GM23338 (cell line): Measurements from ENCODE around the gene PARD3. TPM values are rescaled to one million over a fixed set of nuclear protein-coding genes. Genes with fewer than 3 reads are reported as not detected.

Experiments used
- ATAC-seq: fragments of 200-7000 bp; cut with Tn5 transposase; 3 replicates; pipeline ENCODE4 v1.9.1; 2020
- DNase-seq: peaks from one replicate; pipeline ENCODE4 v3.0.0-alpha.2; 2015; ENCODE audit warnings: low spot score
- H2AFZ ChIP-seq: fragments of 200-600 bp; sonication (generic); 2 replicates; pipeline ENCODE4 v1.8.0; 2016; ENCODE audit warnings: antibody characterized with exemption, mild to moderate bottlenecking, moderate library complexity
- H3F3A ChIP-seq: fragments of 200-600 bp; sonication (generic); replicated peaks from 2 replicates; pipeline ENCODE4 v1.8.0; 2017; ENCODE audit warnings: antibody characterized with exemption, mixed run types, low read depth
- H3K27ac ChIP-seq: fragments of 200-600 bp; sonication (generic); 2 replicates; pipeline ENCODE4 v1.6.1; 2016; ENCODE audit warnings: low read depth
- H3K27me3 ChIP-seq: fragments of 200-600 bp; sonication (generic); 2 replicates; pipeline ENCODE4 v1.8.0; 2016; ENCODE audit warnings: mild to moderate bottlenecking, mixed run types, moderate library complexity; ENCODE audit not compliant: insufficient read depth
- H3K36me3 ChIP-seq: fragments of 200-600 bp; sonication (generic); 2 replicates; pipeline ENCODE4 v1.8.0; 2016; ENCODE audit warnings: mild to moderate bottlenecking; ENCODE audit not compliant: insufficient read depth
- H3K4me1 ChIP-seq: fragments of 200-600 bp; sonication (generic); 2 replicates; pipeline ENCODE4 v1.8.0; 2016; ENCODE audit warnings: mild to moderate bottlenecking, moderate library complexity; ENCODE audit not compliant: insufficient read depth
- H3K4me2 ChIP-seq: fragments of 200-600 bp; sonication (generic); 2 replicates; pipeline ENCODE4 v1.7.1; 2017; ENCODE audit warnings: mixed run types
- H3K4me3 ChIP-seq: fragments of 200-600 bp; sonication (generic); 2 replicates; pipeline ENCODE4 v1.6.1; 2016; ENCODE audit warnings: mixed run types
- H3K79me2 ChIP-seq: fragments of 200-600 bp; sonication (generic); replicated peaks from 2 replicates; pipeline ENCODE4 v1.8.0; 2017; ENCODE audit warnings: mild to moderate bottlenecking; ENCODE audit not compliant: insufficient read depth
- H3K9me2 ChIP-seq: fragments of 200-600 bp; sonication (generic); 2 replicates; pipeline ENCODE4 v1.8.0; 2017; ENCODE audit not compliant: insufficient read depth
- H4K20me1 ChIP-seq: fragments of 200-600 bp; sonication (generic); replicated peaks from 2 replicates; pipeline ENCODE4 v1.8.0; 2017; ENCODE audit warnings: mild to moderate bottlenecking; ENCODE audit not compliant: insufficient read depth
- H3K27ac Mint-ChIP-seq: 2 replicates; pipeline ENCODE4 v1.8.0; 2020; ENCODE audit warnings: inconsistent platforms, mild to moderate bottlenecking, moderate library complexity, mixed read lengths
- H3K27me3 Mint-ChIP-seq: 3 replicates; pipeline ENCODE4 v1.8.0; 2022; ENCODE audit warnings: low read depth, mild to moderate bottlenecking, moderate library complexity, mixed read lengths, inconsistent platforms; ENCODE audit not compliant: insufficient read depth, poor library complexity
- H3K36me3 Mint-ChIP-seq: 3 replicates; pipeline ENCODE4 v1.8.0; 2021; ENCODE audit warnings: low read depth, mild to moderate bottlenecking, inconsistent platforms, moderate library complexity, mixed read lengths
- H3K4me1 Mint-ChIP-seq: 3 replicates; pipeline ENCODE4 v1.8.0; 2020; ENCODE audit warnings: mild to moderate bottlenecking, inconsistent platforms, mixed read lengths
- H3K4me3 Mint-ChIP-seq: 3 replicates; pipeline ENCODE4 v1.8.0; 2021; ENCODE audit warnings: moderate library complexity, mild to moderate bottlenecking, inconsistent platforms, mixed read lengths
- H3K9me3 Mint-ChIP-seq: 3 replicates; pipeline ENCODE4 v1.8.0; 2020; ENCODE audit warnings: moderate library complexity, mild to moderate bottlenecking, inconsistent platforms, mixed read lengths
- CREB1 ChIP-seq: fragments of 250-450 bp; sonication (Bioruptor Pico); IDR thresholded peaks from 2 replicates; pipeline ENCODE4 v1.5.0; 2020; ENCODE audit warnings: low read depth, mild to moderate bottlenecking, moderate library complexity
- CTCF ChIP-seq, 2 experiments: fragments of 200-600 bp in 1 of 2; sonication (generic) in 1 of 2; conservative IDR thresholded peaks; 2 replicates each; pipeline versions ENCODE4 v1.5.1 to v1.6.1; 2016 to 2017; ENCODE audit warnings: antibody characterized with exemption in 2 of 2, low read depth in 2 of 2, mild to moderate bottlenecking in 2 of 2, moderate library complexity in 1 of 2
- EZH2 ChIP-seq: fragments of 200-600 bp; sonication (generic); IDR thresholded peaks from one replicate; pipeline ENCODE4 v1.8.0; 2017; ENCODE audit warnings: antibody characterized with exemption, mild to moderate bottlenecking, low read depth; ENCODE audit not compliant: unreplicated experiment
- EZH2phosphoT487 ChIP-seq: fragments of 200-600 bp; sonication (generic); IDR thresholded peaks from one replicate; pipeline ENCODE4 v1.8.1; 2018; ENCODE audit warnings: antibody characterized with exemption; ENCODE audit not compliant: unreplicated experiment
- JUNB ChIP-seq: IDR thresholded peaks from one replicate; pipeline ENCODE4 v1.6.1; 2016; ENCODE audit warnings: antibody characterized with exemption; ENCODE audit not compliant: unreplicated experiment
- NANOG ChIP-seq: IDR thresholded peaks from 2 replicates; pipeline ENCODE4 v1.6.1; 2016; ENCODE audit warnings: antibody characterized with exemption, borderline replicate concordance
- POLR2AphosphoS5 ChIP-seq: IDR thresholded peaks from 2 replicates; pipeline ENCODE4 v1.6.1; 2016; ENCODE audit warnings: antibody characterized with exemption, low read depth
- REST ChIP-seq: IDR thresholded peaks from one replicate; pipeline ENCODE4 v1.6.1; 2018; ENCODE audit warnings: antibody characterized with exemption; ENCODE audit not compliant: unreplicated experiment
- ZNF114 ChIP-seq: fragments of 250-450 bp; sonication (Bioruptor Pico); IDR thresholded peaks from 2 replicates; pipeline ENCODE4 v1.5.0; 2020; ENCODE audit warnings: mild to moderate bottlenecking, moderate library complexity
- ZNF331 ChIP-seq: fragments of 250-450 bp; sonication (Bioruptor Pico); IDR thresholded peaks from 2 replicates; pipeline ENCODE4 v1.5.0; 2020; ENCODE audit warnings: low read depth, mild to moderate bottlenecking, moderate library complexity
- polyA plus RNA-seq: library from polyadenylated mRNA; unstranded; fragments of >200 nt; fragmentation: Nextera tagmentation; extraction: Ambion mirVana; gene quantifications from 2 replicates; pipeline ENCODE4 v1.2.1, GENCODE V29; 2016
- total RNA-seq: library from RNA; depleted of rRNA; stranded (reverse); fragments of >200 nt; shearing (Covaris generic); gene quantifications from 2 replicates; pipeline ENCODE4 v1.2.3, GENCODE V29; 2014
- TF ChIP-seq, protein P1 (sequence below): IDR thresholded peaks from 2 replicates; pipeline ENCODE4 v1.6.1; 2016; ENCODE audit warnings: antibody characterized with exemption
- TF ChIP-seq, protein P2 (sequence below): fragments of 250-450 bp; sonication (Bioruptor Pico); IDR thresholded peaks from 2 replicates; pipeline ENCODE4 v1.5.0; 2020; ENCODE audit warnings: mild to moderate bottlenecking, moderate library complexity

PARD3 gene
- total and polyA plus RNA-seq, 2 experiments from 2014 or later, result 30.2 to 51.4 TPM

DNA sequence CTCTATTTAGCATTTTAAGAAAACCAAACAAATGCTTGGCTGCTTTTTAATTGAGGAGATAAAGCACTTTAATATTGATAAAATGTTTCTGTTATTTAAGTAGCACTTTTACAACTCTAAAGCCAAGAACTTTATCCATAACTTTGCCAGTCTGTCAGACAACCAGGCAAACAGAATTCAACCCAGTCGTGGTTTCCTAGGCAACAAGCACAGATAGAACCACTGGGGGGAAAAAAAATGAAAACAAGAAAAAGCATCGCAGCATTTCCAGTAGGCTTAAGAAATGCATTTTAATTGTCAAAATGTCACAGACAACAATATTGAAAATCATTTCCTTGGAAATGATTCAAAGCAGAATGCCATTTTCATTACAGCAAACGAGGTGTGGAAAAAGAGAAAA is 323.4 kb downstream of the PARD3 start:
- no peak overlapping the region for H3K27ac ChIP-seq
- H3F3A ChIP-seq, result no peaks in the 10 kb centered on the region
- no peak overlapping the region for H2AFZ ChIP-seq
- Mint-ChIP-seq H3K36me3 (no peaks in the 10 kb centered on the region), H3K4me3 (no peak overlapping the region), H3K9me3 (no peaks in the 10 kb centered on the region), H3K4me1 (peaks cover 16% of the 10 kb centered on the region), H3K27me3 (no peaks in the 10 kb centered on the region), H3K27ac (no peak overlapping the region)
- H3K4me2 ChIP-seq, result no peak overlapping the region
- H3K9me2 ChIP-seq, result no peaks in the 10 kb centered on the region
- ATAC-seq (no peak), DNase-seq (no peak)
- H4K20me1 ChIP-seq, result no peaks in the 10 kb centered on the region
- no peak overlapping the region for H3K4me3 ChIP-seq
- TF ChIP-seq CTCF (conservative IDR thresholded peaks at IDR 0.05; ENCODE audit: low read depth in 2 of 2) (no peak), NANOG (no peak), CREB1 (CRISPR knock-in tag) (no peak), POLR2AphosphoS5 (no peak), JUNB (no peak), EZH2 (no peak), REST (no peak), ZNF114 (CRISPR knock-in tag) (no peak), ZNF331 (CRISPR knock-in tag) (no peak), EZH2phosphoT487 (no peak)
- TF ChIP-seq, protein P1, sequence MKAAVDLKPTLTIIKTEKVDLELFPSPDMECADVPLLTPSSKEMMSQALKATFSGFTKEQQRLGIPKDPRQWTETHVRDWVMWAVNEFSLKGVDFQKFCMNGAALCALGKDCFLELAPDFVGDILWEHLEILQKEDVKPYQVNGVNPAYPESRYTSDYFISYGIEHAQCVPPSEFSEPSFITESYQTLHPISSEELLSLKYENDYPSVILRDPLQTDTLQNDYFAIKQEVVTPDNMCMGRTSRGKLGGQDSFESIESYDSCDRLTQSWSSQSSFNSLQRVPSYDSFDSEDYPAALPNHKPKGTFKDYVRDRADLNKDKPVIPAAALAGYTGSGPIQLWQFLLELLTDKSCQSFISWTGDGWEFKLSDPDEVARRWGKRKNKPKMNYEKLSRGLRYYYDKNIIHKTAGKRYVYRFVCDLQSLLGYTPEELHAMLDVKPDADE, result no peak
- TF ChIP-seq, protein P2, sequence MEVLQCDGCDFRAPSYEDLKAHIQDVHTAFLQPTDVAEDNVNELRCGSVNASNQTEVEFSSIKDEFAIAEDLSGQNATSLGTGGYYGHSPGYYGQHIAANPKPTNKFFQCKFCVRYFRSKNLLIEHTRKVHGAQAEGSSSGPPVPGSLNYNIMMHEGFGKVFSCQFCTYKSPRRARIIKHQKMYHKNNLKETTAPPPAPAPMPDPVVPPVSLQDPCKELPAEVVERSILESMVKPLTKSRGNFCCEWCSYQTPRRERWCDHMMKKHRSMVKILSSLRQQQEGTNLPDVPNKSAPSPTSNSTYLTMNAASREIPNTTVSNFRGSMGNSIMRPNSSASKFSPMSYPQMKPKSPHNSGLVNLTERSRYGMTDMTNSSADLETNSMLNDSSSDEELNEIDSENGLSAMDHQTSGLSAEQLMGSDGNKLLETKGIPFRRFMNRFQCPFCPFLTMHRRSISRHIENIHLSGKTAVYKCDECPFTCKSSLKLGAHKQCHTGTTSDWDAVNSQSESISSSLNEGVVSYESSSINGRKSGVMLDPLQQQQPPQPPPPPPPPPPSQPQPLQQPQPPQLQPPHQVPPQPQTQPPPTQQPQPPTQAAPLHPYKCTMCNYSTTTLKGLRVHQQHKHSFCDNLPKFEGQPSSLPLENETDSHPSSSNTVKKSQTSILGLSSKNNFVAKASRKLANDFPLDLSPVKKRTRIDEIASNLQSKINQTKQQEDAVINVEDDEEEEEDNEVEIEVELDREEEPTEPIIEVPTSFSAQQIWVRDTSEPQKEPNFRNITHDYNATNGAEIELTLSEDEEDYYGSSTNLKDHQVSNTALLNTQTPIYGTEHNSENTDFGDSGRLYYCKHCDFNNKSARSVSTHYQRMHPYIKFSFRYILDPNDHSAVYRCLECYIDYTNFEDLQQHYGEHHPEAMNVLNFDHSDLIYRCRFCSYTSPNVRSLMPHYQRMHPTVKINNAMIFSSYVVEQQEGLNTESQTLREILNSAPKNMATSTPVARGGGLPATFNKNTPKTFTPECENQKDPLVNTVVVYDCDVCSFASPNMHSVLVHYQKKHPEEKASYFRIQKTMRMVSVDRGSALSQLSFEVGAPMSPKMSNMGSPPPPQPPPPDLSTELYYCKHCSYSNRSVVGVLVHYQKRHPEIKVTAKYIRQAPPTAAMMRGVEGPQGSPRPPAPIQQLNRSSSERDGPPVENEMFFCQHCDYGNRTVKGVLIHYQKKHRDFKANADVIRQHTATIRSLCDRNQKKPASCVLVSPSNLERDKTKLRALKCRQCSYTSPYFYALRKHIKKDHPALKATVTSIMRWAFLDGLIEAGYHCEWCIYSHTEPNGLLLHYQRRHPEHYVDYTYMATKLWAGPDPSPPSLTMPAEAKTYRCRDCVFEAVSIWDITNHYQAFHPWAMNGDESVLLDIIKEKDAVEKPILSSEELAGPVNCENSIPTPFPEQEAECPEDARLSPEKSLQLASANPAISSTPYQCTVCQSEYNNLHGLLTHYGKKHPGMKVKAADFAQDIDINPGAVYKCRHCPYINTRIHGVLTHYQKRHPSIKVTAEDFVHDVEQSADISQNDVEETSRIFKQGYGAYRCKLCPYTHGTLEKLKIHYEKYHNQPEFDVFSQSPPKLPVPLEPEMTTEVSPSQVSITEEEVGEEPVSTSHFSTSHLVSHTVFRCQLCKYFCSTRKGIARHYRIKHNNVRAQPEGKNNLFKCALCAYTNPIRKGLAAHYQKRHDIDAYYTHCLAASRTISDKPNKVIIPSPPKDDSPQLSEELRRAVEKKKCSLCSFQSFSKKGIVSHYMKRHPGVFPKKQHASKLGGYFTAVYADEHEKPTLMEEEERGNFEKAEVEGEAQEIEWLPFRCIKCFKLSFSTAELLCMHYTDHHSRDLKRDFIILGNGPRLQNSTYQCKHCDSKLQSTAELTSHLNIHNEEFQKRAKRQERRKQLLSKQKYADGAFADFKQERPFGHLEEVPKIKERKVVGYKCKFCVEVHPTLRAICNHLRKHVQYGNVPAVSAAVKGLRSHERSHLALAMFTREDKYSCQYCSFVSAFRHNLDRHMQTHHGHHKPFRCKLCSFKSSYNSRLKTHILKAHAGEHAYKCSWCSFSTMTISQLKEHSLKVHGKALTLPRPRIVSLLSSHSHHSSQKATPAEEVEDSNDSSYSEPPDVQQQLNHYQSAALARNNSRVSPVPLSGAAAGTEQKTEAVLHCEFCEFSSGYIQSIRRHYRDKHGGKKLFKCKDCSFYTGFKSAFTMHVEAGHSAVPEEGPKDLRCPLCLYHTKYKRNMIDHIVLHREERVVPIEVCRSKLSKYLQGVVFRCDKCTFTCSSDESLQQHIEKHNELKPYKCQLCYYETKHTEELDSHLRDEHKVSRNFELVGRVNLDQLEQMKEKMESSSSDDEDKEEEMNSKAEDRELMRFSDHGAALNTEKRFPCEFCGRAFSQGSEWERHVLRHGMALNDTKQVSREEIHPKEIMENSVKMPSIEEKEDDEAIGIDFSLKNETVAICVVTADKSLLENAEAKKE (CRISPR knock-in tag), result no peak
- peaks cover 5% of the 10 kb centered on the region; the same call in 1 of the 2 replicates for H3K4me1 ChIP-seq
- H3K36me3 ChIP-seq, result no peaks in the 10 kb centered on the region
- H3K27me3 ChIP-seq, result no peaks in the 10 kb centered on the region
- no peaks in the 10 kb centered on the region for H3K79me2 ChIP-seq
